ENCODE data around the gene ZNF394. TPM values are rescaled to one million over a fixed set of nuclear protein-coding genes. Genes with fewer than 3 reads are reported as not detected.

Gene ZNF394
- total RNA-seq, 1 experiment from 2014 or later, result 24.2 TPM

- Histone ChIP-seq H3K79me2 (ENCODE audit: insufficient read depth, low read length) (peaks cover 21% of the 10 kb centered on the region; the same call in 1 of the 2 replicates), H3K23ac (ENCODE audit: insufficient read length, low read depth, low read length) (no peak overlapping the region), H3K14ac (ENCODE audit: insufficient read depth, low read length) (peak overlapping the region; percentile 95), H3K23me2 (ENCODE audit: insufficient read length, low read depth, low read length, poor library complexity, severe bottlenecking) (peaks cover 6% of the 10 kb centered on the region), H4K20me1 (ENCODE audit: control insufficient read depth, insufficient read depth, insufficient read length) (no peaks in the 10 kb centered on the region), H2AFZ (ENCODE audit: low read length) (no peak overlapping the region), H2BK120ac (ENCODE audit: low read depth, low read length, poor library complexity, severe bottlenecking) (no peak overlapping the region), H3K56ac (ENCODE audit: insufficient read length, low read depth, low read length) (no peak overlapping the region), H2AK5ac (ENCODE audit: insufficient read length, low read length) (no peak overlapping the region), H3K9me3 (ENCODE audit: control insufficient read depth, low read depth, low read length) (no peaks in the 10 kb centered on the region), H2BK15ac (ENCODE audit: low read depth, low read length) (no peak overlapping the region), H3K9ac (ENCODE audit: extremely low read depth, insufficient read length, low read length) (peak overlapping the region; percentile 94), H2BK5ac (ENCODE audit: insufficient read length, low read length) (peak overlapping the region; percentile 20), H2BK12ac (ENCODE audit: insufficient read length, low read depth, low read length) (no peak overlapping the region), H3K27ac (ENCODE audit: insufficient read length, low read depth, low read length) (peak overlapping the region; percentile 37), H3K18ac (ENCODE audit: insufficient read length, low read depth, low read length) (peak overlapping the region; percentile 97), H4K8ac (replicated peaks; ENCODE audit: insufficient read length, low read depth, low read length) (no peak overlapping the region), H3K27me3 (ENCODE audit: insufficient read depth, low read length) (no peaks in the 10 kb centered on the region), H2BK20ac (ENCODE audit: low read depth, low read length, poor library complexity, severe bottlenecking) (no peak overlapping the region), H3K79me1 (ENCODE audit: insufficient read depth, low read depth, low read length, poor library complexity, severe bottlenecking) (peaks cover 11% of the 10 kb centered on the region), H3K4me1 (ENCODE audit: insufficient read depth, low read length) (no peaks in the 10 kb centered on the region; the same call in 1 of the 2 replicates), H3K4ac (ENCODE audit: low read depth, low read length) (no peak overlapping the region), H3K4me2 (ENCODE audit: insufficient read depth, insufficient read length, low read length) (peak overlapping the region; percentile 97), H4K5ac (ENCODE audit: insufficient read length, low read depth, low read length) (peak overlapping the region; percentile 18), H4K91ac (ENCODE audit: insufficient read length, low read depth, low read length) (no peak overlapping the region), H3T11ph (ENCODE audit: low read length) (no peak overlapping the region)
- Mint-ChIP-seq H3K27me3 (ENCODE audit: low read depth) (peaks cover 2% of the 10 kb centered on the region), H3K9me3 (0 out of 5 replicates have a peak, but pooled peaks cover 0 to 2% of the 10 kb centered on the region in 2 experiments), H3K4me1 (peaks cover 14 to 20% of the 10 kb centered on the region in 2 experiments), H3K27ac (peak overlapping the region; percentile 63 to 98 (median 93)), H3K36me3 (ENCODE audit: insufficient read depth in 1 of 3, low read depth in 3 of 3) (peaks cover 19 to 36% (median 22%) of the 10 kb centered on the region in 3 experiments), H3K4me3 (peak overlapping the region; percentile 78 to 85)
- TF ChIP-seq, protein P1, sequence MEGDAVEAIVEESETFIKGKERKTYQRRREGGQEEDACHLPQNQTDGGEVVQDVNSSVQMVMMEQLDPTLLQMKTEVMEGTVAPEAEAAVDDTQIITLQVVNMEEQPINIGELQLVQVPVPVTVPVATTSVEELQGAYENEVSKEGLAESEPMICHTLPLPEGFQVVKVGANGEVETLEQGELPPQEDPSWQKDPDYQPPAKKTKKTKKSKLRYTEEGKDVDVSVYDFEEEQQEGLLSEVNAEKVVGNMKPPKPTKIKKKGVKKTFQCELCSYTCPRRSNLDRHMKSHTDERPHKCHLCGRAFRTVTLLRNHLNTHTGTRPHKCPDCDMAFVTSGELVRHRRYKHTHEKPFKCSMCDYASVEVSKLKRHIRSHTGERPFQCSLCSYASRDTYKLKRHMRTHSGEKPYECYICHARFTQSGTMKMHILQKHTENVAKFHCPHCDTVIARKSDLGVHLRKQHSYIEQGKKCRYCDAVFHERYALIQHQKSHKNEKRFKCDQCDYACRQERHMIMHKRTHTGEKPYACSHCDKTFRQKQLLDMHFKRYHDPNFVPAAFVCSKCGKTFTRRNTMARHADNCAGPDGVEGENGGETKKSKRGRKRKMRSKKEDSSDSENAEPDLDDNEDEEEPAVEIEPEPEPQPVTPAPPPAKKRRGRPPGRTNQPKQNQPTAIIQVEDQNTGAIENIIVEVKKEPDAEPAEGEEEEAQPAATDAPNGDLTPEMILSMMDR (conservative IDR thresholded peaks at IDR 0.05), result no peak
- no CpG with 5 or more reads among the region's 9 CpGs for WGBS (ENCODE audit: extremely low coverage, insufficient read length, low lambda C conversion rate)
- no peak for DNase-seq
These were observed 34.7 kb downstream of the ZNF394 start for GRCh38 chr7:99465421-99465768.

All from H9 (cell line).